ENCODE data around the gene PIK3R5.

PIK3R5 gene

DNA sequence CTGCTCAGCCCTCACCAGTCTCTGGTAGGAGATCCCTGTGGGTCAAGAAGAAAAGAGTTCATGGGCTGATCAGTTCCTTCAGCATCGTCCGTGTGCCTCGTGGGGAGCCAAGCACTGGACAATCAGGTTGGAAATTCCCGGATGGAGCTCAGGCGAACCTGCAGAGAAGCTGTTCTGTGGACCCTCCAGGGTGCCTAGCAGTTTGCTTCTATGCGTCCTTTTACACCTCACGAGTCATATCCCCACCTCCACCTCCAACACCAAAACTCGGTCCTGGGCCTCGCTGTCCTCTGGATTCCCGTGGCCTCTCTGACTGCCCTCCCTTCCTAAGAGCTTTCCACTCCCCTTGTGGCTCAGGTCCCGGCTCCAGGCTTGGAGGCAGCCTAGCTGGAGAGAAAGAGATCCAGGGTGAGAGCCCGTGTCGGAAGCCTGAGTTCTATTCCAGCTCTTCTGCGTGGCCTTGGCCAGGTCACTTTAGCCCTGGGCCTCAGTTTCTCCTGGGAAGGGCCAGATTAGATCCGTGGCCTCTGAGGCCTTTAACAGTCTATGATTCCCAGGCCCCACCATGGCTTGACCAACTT lies 71.8 kb downstream of the PIK3R5 start:
- TF ChIP-seq, protein P1, sequence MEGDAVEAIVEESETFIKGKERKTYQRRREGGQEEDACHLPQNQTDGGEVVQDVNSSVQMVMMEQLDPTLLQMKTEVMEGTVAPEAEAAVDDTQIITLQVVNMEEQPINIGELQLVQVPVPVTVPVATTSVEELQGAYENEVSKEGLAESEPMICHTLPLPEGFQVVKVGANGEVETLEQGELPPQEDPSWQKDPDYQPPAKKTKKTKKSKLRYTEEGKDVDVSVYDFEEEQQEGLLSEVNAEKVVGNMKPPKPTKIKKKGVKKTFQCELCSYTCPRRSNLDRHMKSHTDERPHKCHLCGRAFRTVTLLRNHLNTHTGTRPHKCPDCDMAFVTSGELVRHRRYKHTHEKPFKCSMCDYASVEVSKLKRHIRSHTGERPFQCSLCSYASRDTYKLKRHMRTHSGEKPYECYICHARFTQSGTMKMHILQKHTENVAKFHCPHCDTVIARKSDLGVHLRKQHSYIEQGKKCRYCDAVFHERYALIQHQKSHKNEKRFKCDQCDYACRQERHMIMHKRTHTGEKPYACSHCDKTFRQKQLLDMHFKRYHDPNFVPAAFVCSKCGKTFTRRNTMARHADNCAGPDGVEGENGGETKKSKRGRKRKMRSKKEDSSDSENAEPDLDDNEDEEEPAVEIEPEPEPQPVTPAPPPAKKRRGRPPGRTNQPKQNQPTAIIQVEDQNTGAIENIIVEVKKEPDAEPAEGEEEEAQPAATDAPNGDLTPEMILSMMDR (IDR thresholded peaks at IDR 0.05; ENCODE audit: control insufficient read depth, extremely low read depth, insufficient read depth), result no peak
- no peak overlapping the region for H3K4me3 ChIP-seq (ENCODE audit: low read depth, low read length)
- DNase-seq (ENCODE audit: low read depth), result no peak

- TF ChIP-seq, protein P1 (IDR thresholded peaks at IDR 0.05; ENCODE audit: control insufficient read depth, extremely low read depth, insufficient read depth), result no peak
- no peak for DNase-seq (ENCODE audit: low read depth)
- no peak overlapping the region for H3K4me3 ChIP-seq (ENCODE audit: low read depth, low read length)
Observed at GRCh38 chr17:8893059-8893458, 72.4 kb downstream of the PIK3R5 start.

GRCh38 chr17:8892338-8892690 lies 73.2 kb downstream of the PIK3R5 start:
- TF ChIP-seq, protein P1 (IDR thresholded peaks at IDR 0.05; ENCODE audit: control insufficient read depth, extremely low read depth, insufficient read depth), result no peak
- no peak overlapping the region for H3K4me3 ChIP-seq (ENCODE audit: low read depth, low read length)
- no peak for DNase-seq (ENCODE audit: low read depth)

- TF ChIP-seq, protein P1 (IDR thresholded peaks at IDR 0.05; ENCODE audit: control insufficient read depth, extremely low read depth, insufficient read depth), result no peak
- no peak overlapping the region for H3K4me3 ChIP-seq (ENCODE audit: low read depth, low read length)
- DNase-seq (ENCODE audit: low read depth), result no peak
Observed at GRCh38 chr17:8890671-8891070, 74.8 kb downstream of the PIK3R5 start.

GRCh38 chr17:8889458-8890210 lies 75.9 kb downstream of the PIK3R5 start:
- H3K4me3 ChIP-seq (ENCODE audit: low read depth, low read length), result no peak overlapping the region
- TF ChIP-seq, protein P1 (IDR thresholded peaks at IDR 0.05; ENCODE audit: control insufficient read depth, extremely low read depth, insufficient read depth), result no peak
- DNase-seq (ENCODE audit: low read depth), result no peak

- TF ChIP-seq, protein P1 (IDR thresholded peaks at IDR 0.05; ENCODE audit: control insufficient read depth, extremely low read depth, insufficient read depth), result no peak
- DNase-seq (ENCODE audit: low read depth), result no peak
- H3K4me3 ChIP-seq (ENCODE audit: low read depth, low read length), result no peak overlapping the region
Observed at GRCh38 chr17:8888704-8889302, 76.7 kb downstream of the PIK3R5 start.
